SKM-1 treated with dmso at 0.1 percent for 144 hours (cell line): Measurements from ENCODE around the gene HEXD.

Experiments used
- DNase-seq: peaks from one replicate; lab custom pipeline; 2025; ENCODE audit not compliant: unreplicated experiment; lab: John Stamatoyannopoulos, UW

HEXD gene

GRCh38 chr17:82486231-82487094 lies 68.3 kb downstream of the HEXD start:
- no peak for DNase-seq

GRCh38 chr17:82487910-82488309 lies 69.8 kb downstream of the HEXD start:
- DNase-seq, result no peak

- no peak for DNase-seq
Observed at GRCh38 chr17:82489117-82489516, 71.0 kb downstream of the HEXD start.

- DNase-seq, result no peak
Observed at GRCh38 chr17:82489851-82490511, 71.8 kb downstream of the HEXD start.

GRCh38 chr17:82490512-82491195 lies 72.5 kb downstream of the HEXD start:
- DNase-seq, result no peak

DNA sequence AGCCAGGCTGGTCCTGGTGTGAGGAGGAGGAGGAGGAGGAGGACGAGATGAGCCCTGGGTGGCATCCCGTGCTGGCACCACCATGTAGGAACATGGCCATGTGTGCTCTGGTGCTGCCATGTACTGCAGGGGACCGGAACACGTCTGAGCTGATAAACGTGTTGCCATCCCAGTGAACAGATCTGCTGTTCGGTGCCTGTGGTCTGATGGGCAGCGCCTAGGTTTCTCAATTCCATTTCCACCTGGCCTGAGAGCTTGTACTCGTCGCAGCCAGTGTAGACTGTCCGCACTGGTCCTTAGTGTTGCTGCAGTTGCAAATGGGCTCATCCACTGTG lies 73.0 kb downstream of the HEXD start:
- no peak for DNase-seq

DNA sequence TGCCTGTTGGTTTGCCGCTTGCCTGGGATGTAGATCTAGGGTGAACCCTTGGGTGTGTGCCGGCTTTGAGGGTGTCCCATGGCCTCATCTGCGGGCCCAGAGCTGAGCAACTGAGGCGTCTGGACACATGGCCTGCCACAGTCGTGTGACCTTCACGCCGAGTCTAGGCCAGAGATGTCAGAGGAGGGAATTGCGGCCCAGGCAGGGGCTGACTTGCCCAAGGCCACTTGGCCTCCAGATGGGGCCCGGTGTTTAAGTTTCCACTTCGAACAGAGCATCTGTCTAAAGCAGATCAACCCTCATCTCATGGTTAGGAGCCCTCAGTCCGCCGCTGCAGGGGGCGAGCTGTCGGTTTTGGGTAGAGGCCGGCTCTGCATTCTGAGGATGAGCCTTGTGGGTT lies 73.4 kb downstream of the HEXD start:
- DNase-seq, result no peak
